Heart left ventricle (tissue), 13 donors: ENCODE measurements around the gene OR51B2.

Experiments
- POLR2A ChIP-seq, 2 donors: fragments of 450-650 bp; IDR thresholded peaks; one replicate each; pipeline ENCODE4 v1.6.1; 2017; ENCODE audit warnings: antibody characterized with exemption in 2 of 2, mild to moderate bottlenecking in 2 of 2, moderate library complexity in 2 of 2
- TF ChIP-seq, protein P1 (sequence below), 12 donors: fragments of 200-600 bp; sonication (generic) in 4 of 12; IDR thresholded peaks; one replicate each; pipeline versions ENCODE4 v1.5.0 to v1.8.0; 2018 to 2022; ENCODE audit warnings: antibody characterized with exemption in 12 of 12, mild to moderate bottlenecking in 5 of 12
- donor health status: ischemic (EF 13 %, LVEDD 7.1; RV severe dilation, severe dysfunction).
- donor health status: DM: no; HTN: yes; CAD: no.
- donor health status: DM: no; HTN: no; CAD: no.
- donor health status: ischemic (EF 25% LVEDD 6.9; RV normal size, moderate dysfunction).
- donor health status: ischemic (EF 25% LVEDD 5.7; RV mildly dilated, moderate dysfunction).
- donor health status: ischemic (EF 35%, LVEDD 5.7; RV mildly dilated, moderate dysfunction).
- donor health status: nonischemic (EF 11% LVEDD 7.7; RV severe dilation, severe dysfunction).
- donor health status: DM: yes; HTN: yes; CAD: no.
- donor health status: PGD.
- donor health status: ischemic (EF 29% LVEDD 5.4; RV normal size, mild dysfunction).
- donor health status: nonischemic (EF 23%, LVEDD 6.1; RV moderate dilation, normal function).

DNA sequence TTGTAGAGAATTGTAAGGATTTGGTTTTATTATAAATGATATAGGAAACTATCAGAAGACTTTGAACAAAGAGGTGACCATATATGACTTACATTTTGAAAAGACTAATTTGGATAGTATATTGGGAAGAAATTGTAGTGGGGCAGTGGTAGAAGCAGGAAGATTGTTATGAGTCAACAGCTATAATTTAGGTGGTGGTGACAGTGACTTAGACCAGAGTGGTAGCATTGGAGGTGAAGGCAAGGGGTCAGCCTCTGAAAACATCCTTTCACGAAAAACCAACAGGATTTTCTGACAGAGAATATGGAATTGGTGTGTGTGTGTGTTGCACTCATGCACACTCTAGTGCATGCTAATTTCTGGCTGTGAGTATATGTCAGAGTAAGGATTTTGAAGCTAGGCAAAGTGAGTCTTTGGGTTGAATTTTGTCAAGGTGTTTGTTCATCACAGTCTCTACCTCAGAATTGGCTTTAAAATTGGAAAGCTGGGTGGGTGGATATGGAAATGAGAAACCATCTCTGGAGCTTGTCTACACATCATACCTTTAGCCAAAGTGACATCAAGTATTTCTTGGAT lies 46.2 kb downstream of the OR51B2 start:
- TF ChIP-seq, protein P1, sequence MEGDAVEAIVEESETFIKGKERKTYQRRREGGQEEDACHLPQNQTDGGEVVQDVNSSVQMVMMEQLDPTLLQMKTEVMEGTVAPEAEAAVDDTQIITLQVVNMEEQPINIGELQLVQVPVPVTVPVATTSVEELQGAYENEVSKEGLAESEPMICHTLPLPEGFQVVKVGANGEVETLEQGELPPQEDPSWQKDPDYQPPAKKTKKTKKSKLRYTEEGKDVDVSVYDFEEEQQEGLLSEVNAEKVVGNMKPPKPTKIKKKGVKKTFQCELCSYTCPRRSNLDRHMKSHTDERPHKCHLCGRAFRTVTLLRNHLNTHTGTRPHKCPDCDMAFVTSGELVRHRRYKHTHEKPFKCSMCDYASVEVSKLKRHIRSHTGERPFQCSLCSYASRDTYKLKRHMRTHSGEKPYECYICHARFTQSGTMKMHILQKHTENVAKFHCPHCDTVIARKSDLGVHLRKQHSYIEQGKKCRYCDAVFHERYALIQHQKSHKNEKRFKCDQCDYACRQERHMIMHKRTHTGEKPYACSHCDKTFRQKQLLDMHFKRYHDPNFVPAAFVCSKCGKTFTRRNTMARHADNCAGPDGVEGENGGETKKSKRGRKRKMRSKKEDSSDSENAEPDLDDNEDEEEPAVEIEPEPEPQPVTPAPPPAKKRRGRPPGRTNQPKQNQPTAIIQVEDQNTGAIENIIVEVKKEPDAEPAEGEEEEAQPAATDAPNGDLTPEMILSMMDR (IDR thresholded peaks at IDR 0.05): no peak
- no peak for TF ChIP-seq POLR2A (IDR thresholded peaks at IDR 0.05)
